ENCODE data around the gene HPSE2. TPM values are rescaled to one million over a fixed set of nuclear protein-coding genes. Genes with fewer than 3 reads are reported as not detected.

The HPSE2 gene
- total RNA-seq, 1 donor from 2014 or later = not detected

DNA sequence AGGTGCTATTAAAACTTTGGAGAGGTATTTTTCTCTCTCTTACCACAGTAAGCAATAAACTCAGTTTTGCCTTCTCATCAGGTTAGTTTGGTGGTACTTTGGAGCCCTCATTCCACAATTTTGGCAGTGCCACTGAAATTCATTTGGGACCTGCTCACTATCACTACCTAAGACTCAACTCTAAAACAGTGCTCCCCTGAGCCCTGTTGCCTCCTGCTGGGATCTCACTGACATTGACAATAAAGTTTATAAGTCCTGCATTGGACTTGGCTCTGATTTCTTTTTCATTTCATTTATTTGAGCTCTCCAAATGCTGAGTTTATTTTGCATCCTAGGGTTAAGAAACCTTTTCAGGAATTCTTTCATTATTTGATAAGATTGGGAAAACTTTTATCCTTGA lies 658.1 kb downstream of the HPSE2 start:
- Mint-ChIP-seq H3K4me3 (no peak overlapping the region), H3K36me3 (ENCODE audit: low read depth) (no peaks in the 10 kb centered on the region), H3K27ac (ENCODE audit: unreplicated experiment) (no peak overlapping the region), H3K4me1 (no peaks in the 10 kb centered on the region), H3K27me3 (ENCODE audit: low read depth) (peaks cover 36% of the 10 kb centered on the region), H3K9me3 (no peaks in the 10 kb centered on the region)
- DNase-seq (ENCODE audit: low read depth, low spot score) = no peak
- TF ChIP-seq, protein P1, sequence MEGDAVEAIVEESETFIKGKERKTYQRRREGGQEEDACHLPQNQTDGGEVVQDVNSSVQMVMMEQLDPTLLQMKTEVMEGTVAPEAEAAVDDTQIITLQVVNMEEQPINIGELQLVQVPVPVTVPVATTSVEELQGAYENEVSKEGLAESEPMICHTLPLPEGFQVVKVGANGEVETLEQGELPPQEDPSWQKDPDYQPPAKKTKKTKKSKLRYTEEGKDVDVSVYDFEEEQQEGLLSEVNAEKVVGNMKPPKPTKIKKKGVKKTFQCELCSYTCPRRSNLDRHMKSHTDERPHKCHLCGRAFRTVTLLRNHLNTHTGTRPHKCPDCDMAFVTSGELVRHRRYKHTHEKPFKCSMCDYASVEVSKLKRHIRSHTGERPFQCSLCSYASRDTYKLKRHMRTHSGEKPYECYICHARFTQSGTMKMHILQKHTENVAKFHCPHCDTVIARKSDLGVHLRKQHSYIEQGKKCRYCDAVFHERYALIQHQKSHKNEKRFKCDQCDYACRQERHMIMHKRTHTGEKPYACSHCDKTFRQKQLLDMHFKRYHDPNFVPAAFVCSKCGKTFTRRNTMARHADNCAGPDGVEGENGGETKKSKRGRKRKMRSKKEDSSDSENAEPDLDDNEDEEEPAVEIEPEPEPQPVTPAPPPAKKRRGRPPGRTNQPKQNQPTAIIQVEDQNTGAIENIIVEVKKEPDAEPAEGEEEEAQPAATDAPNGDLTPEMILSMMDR (conservative IDR thresholded peaks at IDR 0.05) = no peak

DNA sequence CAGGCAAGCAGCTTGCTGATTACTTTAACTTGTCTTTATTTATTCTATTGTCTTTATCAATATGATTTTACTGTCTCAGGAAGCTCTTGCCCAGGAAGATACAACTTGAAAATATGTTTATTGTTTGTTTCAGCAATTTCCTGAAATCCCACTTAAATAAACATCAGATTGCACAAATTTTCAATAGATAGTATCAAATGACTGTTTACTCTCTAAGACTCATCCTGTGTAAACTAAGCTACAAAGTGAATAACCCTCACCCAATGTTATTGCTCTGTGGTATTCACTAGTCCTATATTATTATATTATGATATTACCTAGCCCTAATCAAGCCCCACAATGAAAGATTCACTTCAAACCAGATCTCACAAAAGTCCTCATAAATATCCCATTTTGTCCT lies 658.5 kb downstream of the HPSE2 start:
- TF ChIP-seq, protein P1 (conservative IDR thresholded peaks at IDR 0.05) = no peak
- H3K27ac Mint-ChIP-seq (ENCODE audit: unreplicated experiment) = no peak overlapping the region
- no peaks in the 10 kb centered on the region for H3K4me1 Mint-ChIP-seq
- no peaks in the 10 kb centered on the region for H3K36me3 Mint-ChIP-seq (ENCODE audit: low read depth)
- peaks cover 36% of the 10 kb centered on the region for H3K27me3 Mint-ChIP-seq (ENCODE audit: low read depth)
- no peak for DNase-seq (ENCODE audit: low read depth, low spot score)
- no peaks in the 10 kb centered on the region for H3K9me3 Mint-ChIP-seq
- H3K4me3 Mint-ChIP-seq = no peak overlapping the region

DNA sequence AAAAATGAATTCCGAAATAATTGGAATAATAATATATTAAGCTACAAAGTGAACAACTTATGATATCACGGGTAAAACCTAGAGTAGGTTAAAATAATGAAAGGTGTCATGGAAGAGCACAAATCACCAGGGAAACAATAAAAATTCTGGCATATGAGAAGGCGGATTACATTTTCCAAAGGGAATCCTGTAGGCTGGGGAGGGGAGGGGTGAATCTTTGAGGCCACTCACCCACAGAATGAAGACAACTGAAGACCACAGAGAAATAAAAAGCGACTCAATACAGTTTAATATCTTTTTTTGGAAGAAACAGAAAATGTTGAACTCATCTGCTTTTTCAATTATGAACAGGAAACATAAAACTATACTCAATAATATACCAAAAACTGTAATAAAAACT lies 659.6 kb downstream of the HPSE2 start:
- H3K27ac Mint-ChIP-seq (ENCODE audit: unreplicated experiment) = no peak overlapping the region
- no peak for DNase-seq (ENCODE audit: low read depth, low spot score)
- TF ChIP-seq, protein P1 (conservative IDR thresholded peaks at IDR 0.05) = no peak
- H3K27me3 Mint-ChIP-seq (ENCODE audit: low read depth) = peaks cover 36% of the 10 kb centered on the region
- no peaks in the 10 kb centered on the region for H3K36me3 Mint-ChIP-seq (ENCODE audit: low read depth)
- H3K9me3 Mint-ChIP-seq = no peaks in the 10 kb centered on the region
- H3K4me3 Mint-ChIP-seq = no peak overlapping the region
- H3K4me1 Mint-ChIP-seq = no peaks in the 10 kb centered on the region

DNA sequence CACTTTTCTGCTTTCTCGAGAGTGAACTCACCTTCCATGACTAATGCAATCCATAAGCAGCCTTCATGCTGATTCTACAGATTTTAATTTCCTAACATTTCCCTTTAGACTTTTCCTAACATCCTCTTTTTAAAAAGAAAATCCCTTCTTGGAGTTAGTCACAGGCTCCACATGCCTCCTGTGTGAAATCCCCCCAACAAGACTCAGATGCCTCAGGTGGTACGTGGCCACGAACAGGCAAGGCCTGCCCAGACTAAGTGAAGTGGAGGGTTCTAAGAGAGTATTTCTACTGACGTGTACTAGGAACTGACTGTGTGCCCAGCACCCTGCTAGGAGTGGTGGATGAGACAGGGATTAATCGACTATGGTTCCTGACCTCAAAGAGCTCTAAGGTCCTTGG lies 663.1 kb downstream of the HPSE2 start:
- Mint-ChIP-seq H3K4me1 (no peaks in the 10 kb centered on the region), H3K27ac (ENCODE audit: unreplicated experiment) (no peak overlapping the region), H3K36me3 (ENCODE audit: low read depth) (no peaks in the 10 kb centered on the region), H3K4me3 (no peak overlapping the region), H3K9me3 (no peaks in the 10 kb centered on the region), H3K27me3 (ENCODE audit: low read depth) (peaks cover 9% of the 10 kb centered on the region)
- TF ChIP-seq, protein P1 (conservative IDR thresholded peaks at IDR 0.05) = no peak
- no peak for DNase-seq (ENCODE audit: low read depth, low spot score)

DNA sequence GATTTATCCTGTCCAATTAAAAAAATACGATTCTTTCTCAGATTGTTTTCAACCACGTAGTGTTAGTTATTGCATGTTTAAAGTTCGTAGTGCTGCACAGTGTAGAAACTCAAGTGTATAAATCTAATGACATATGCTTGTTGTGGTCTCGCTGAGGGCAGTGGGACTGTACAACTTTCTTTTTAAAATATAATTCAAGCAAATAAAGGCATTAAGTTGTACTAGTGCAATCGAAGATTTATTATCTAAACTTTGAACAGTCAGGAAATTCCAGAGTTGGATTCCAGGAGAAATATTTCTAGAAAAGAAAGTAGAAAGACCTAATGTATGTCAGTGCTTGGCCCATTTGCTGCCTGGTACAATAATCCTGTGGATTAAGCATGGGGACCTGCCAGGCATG lies 664.8 kb downstream of the HPSE2 start:
- H3K9me3 Mint-ChIP-seq = no peaks in the 10 kb centered on the region
- no peak for DNase-seq (ENCODE audit: low read depth, low spot score)
- no peaks in the 10 kb centered on the region for H3K4me1 Mint-ChIP-seq
- H3K27me3 Mint-ChIP-seq (ENCODE audit: low read depth) = no peaks in the 10 kb centered on the region
- H3K36me3 Mint-ChIP-seq (ENCODE audit: low read depth) = no peaks in the 10 kb centered on the region
- H3K4me3 Mint-ChIP-seq = no peak overlapping the region
- no peak overlapping the region for H3K27ac Mint-ChIP-seq (ENCODE audit: unreplicated experiment)
- TF ChIP-seq, protein P1 (conservative IDR thresholded peaks at IDR 0.05) = no peak

DNA sequence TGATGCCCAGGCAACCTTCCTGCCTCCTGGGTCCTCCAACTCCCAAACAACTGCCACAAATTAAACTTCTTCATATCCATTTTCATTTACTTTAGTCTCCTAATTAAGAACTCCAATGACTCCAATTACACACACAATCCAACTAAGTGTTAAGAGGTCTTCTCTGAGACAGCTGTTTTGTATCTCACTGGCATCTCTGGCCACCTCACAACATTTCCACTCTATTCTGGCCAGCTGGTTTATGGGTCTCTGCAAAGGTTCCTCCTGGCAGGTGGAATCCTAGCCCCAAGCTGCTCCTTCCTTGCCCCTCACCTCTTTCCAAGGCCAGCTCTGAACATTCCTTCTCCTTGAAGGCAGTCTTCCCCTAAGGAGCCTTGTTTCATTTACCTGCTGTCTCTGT lies 665.8 kb downstream of the HPSE2 start:
- Mint-ChIP-seq H3K4me3 (no peak overlapping the region), H3K27me3 (ENCODE audit: low read depth) (no peaks in the 10 kb centered on the region), H3K4me1 (no peaks in the 10 kb centered on the region), H3K36me3 (ENCODE audit: low read depth) (no peaks in the 10 kb centered on the region), H3K27ac (ENCODE audit: unreplicated experiment) (no peak overlapping the region), H3K9me3 (no peaks in the 10 kb centered on the region)
- no peak for DNase-seq (ENCODE audit: low read depth, low spot score)
- TF ChIP-seq, protein P1 (conservative IDR thresholded peaks at IDR 0.05) = no peak
